Measurements from ENCODE around the gene HBA1.
A peak's percentile ranks its signal among the peaks of the same experiment; 100 is the strongest.

The HBA1 gene

DNA sequence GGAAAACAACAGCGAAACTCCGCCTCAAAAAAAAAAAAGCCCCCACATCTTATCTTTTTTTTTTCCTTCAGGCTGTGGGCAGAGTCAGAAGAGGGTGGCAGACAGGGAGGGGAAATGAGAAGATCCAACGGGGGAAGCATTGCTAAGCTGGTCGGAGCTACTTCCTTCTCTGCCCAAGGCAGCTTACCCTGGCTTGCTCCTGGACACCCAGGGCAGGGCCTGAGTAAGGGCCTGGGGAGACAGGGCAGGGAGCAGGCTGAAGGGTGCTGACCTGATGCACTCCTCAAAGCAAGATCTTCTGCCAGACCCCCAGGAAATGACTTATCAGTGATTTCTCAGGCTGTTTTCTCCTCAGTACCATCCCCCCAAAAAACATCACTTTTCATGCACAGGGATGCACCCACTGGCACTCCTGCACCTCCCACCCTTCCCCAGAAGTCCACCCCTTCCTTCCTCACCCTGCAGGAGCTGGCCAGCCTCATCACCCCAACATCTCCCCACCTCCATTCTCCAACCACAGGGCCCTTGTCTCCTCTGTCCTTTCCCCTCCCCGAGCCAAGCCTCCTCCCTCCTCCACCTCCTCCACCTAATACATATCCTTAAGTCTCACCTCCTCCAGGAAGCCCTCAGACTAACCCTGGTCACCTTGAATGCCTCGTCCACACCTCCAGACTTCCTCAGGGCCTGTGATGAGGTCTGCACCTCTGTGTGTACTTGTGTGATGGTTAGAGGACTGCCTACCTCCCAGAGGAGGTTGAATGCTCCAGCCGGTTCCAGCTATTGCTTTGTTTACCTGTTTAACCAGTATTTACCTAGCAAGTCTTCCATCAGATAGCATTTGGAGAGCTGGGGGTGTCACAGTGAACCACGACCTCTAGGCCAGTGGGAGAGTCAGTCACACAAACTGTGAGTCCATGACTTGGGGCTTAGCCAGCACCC is 1.2 kb upstream of the HBA1 start:
- TF ChIP-seq, protein P1, sequence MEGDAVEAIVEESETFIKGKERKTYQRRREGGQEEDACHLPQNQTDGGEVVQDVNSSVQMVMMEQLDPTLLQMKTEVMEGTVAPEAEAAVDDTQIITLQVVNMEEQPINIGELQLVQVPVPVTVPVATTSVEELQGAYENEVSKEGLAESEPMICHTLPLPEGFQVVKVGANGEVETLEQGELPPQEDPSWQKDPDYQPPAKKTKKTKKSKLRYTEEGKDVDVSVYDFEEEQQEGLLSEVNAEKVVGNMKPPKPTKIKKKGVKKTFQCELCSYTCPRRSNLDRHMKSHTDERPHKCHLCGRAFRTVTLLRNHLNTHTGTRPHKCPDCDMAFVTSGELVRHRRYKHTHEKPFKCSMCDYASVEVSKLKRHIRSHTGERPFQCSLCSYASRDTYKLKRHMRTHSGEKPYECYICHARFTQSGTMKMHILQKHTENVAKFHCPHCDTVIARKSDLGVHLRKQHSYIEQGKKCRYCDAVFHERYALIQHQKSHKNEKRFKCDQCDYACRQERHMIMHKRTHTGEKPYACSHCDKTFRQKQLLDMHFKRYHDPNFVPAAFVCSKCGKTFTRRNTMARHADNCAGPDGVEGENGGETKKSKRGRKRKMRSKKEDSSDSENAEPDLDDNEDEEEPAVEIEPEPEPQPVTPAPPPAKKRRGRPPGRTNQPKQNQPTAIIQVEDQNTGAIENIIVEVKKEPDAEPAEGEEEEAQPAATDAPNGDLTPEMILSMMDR (IDR thresholded peaks at IDR 0.05) = no peak

- TF ChIP-seq, protein P1 (IDR thresholded peaks at IDR 0.05) = no peak
These were observed 928 bp downstream of the HBA1 start for GRCh38 chr16:177394-177822.

DNA sequence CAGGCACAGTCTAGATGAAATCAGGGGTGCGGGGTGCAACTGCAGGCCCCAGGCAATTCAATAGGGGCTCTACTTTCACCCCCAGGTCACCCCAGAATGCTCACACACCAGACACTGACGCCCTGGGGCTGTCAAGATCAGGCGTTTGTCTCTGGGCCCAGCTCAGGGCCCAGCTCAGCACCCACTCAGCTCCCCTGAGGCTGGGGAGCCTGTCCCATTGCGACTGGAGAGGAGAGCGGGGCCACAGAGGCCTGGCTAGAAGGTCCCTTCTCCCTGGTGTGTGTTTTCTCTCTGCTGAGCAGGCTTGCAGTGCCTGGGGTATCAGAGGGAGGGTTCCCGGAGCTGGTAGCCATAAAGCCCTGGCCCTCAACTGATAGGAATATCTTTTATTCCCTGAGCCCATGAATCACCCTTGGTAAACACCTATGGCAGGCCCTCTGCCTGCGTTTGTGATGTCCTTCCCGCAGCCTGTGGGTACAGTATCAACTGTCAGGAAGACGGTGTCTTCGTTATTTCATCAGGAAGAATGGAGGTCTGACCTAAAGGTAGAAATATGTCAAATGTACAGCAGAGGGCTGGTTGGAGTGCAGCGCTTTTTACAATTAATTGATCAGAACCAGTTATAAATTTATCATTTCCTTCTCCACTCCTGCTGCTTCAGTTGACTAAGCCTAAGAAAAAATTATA is 1.6 kb downstream of the HBA1 start:
- TF ChIP-seq, protein P1 (IDR thresholded peaks at IDR 0.05) = no peak

DNA sequence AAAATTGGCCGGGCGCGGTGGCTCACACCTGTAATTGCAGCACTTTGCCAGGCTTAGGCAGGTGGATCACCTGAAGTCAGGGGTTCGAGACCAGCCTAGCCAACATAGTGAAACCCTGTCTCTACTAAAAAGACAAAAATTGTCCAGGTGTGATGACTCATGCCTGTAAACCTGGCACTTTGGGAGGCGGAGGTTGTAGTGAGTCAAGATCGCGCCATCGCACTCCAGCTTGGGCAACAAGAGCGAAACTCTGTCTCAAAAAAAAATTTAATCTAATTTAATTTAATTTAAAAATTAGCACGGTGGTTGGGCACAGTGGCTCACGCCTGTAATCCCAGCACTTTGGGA is 2.2 kb downstream of the HBA1 start:
- TF ChIP-seq, protein P1 (IDR thresholded peaks at IDR 0.05) = no peak

DNA sequence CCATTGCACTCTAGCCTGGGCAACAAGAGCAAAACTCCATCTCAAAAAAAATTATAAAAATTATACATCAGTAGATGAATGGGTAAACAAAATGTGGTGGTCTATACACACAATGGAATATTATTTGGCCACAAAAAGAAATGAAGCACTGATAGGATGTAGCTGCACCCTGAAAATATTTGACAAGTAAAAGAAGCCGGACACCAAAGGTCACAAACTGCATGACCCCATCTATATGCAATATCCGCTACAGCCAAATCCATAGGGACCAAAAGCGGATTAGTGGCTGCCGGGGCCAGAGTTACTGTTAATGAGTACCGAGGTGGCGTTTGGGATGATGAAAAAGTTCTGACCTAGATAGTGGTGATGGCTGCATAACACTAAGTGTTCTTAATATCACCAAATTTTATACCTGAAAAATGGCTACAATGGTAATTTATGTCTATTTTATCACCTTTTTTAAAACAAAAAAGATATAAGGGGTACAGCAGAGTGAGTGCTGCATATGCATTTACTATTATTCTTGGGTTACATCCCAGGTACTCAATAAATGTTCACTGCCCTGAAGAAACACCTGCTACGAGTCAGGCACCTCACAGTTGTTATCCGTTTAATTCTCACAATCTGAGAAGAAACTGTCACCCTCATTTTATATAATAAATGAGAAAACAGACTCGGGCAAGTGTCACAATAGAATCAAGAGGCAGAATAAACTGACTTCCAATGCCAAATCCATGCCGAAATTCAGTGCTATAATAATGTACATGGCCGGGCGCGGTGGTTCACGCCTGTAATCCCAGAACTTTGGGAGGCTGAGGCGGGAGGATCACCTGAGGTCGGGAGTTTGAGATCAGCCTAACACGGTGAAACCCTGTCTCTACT is 3.0 kb downstream of the HBA1 start:
- TF ChIP-seq, protein P1 (IDR thresholded peaks at IDR 0.05) = no peak

DNA sequence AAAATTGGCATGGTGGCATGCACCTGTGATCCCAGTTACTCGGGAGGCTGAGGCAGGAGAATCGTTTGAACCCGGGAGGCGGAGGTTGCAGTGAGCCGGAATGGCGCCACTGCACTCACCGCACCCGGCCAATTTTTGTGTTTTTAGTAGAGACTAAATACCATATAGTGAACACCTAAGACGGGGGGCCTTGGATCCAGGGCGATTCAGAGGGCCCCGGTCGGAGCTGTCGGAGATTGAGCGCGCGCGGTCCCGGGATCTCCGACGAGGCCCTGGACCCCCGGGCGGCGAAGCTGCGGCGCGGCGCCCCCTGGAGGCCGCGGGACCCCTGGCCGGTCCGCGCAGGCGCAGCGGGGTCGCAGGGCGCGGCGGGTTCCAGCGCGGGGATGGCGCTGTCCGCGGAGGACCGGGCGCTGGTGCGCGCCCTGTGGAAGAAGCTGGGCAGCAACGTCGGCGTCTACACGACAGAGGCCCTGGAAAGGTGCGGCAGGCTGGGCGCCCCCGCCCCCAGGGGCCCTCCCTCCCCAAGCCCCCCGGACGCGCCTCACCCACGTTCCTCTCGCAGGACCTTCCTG is 3.7 kb downstream of the HBA1 start, which contains the start of gene HBQ1:
Gene HBQ1 (plus strand): TSS at position 359 of the 575 bp plus-strand sequence. CDS start 28 bp downstream, at position 387.
- TF ChIP-seq, protein P1 (IDR thresholded peaks at IDR 0.05) = peak; percentile 48
